ENCODE data around the gene TRMT1.
"Not testable (repeated sequence)": the region's sequence is repeated elsewhere in the genome, so short reads cannot be mapped to it uniquely, and the experiment has no call there.

Gene TRMT1

DNA sequence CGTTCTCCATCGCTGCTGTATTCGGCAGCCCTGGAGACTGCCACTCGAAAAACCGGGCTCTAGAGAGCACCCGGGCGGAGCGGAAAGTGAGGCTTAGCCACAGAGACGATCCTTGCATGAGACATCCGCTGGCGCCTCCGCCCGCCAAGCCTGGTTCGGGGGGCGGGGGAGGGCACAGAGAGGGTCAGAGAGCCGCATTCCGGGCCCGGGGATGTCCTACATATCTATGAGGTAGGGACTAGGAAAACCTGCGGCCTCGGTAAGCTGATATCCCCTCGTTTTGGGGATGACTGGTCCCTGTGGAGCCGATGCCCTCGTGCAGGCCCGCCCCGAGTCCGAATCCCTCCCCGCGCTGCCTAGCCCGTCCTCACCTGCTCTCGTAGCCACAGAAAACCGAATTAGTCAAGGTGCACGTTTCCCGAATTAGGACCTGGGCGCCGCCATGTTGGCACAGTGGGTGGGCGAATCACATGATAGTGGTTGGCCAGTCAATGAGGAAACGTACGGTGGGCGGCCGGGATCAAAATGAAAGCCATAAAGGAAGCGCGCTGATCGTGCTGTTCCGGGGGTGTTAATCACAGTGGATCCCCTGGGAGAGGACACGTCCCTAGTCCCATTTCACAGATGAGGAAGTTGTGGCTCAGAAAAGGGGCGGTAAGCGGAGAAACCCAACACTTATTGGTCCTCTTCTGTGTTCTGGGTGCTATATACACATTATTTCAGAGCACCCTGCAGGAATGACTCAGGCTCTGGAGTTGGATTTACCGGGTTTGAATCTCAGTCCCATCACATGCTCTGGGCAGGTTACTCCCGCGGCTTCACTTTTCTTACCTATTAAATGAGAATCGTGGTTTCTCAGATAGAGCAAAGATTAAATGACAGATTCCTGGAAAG, at the start of gene TRMT1:
TRMT1 (minus strand) TSS at position 459 of the 894 bp plus-strand sequence; CDS start at position 118, 341 bp downstream.
- DNase-seq (ENCODE audit: low read depth, low spot score) = peak; percentile 52

DNA sequence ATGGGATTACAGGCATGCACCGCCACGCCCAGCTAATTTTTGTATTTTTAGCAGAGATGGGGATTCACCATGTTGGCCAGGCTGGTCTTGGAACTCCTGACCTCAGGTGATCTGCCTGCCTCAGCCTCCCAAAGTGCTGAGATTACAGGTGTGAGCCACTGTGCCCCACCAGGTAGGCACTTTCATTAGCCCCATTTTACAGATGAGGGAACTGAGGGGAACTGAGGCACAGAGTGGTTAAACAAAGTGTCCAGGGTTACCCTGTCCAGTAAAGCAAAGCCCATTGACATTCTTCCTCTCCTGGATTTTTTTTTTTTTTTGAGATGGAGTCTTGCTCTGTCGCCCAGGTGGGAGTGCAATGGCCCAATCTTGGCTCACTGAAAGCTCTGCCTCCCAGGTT, 49.6 kb upstream of the TRMT1 start:
- DNase-seq (ENCODE audit: low read depth, low spot score) = not testable (repeated sequence)

DNA sequence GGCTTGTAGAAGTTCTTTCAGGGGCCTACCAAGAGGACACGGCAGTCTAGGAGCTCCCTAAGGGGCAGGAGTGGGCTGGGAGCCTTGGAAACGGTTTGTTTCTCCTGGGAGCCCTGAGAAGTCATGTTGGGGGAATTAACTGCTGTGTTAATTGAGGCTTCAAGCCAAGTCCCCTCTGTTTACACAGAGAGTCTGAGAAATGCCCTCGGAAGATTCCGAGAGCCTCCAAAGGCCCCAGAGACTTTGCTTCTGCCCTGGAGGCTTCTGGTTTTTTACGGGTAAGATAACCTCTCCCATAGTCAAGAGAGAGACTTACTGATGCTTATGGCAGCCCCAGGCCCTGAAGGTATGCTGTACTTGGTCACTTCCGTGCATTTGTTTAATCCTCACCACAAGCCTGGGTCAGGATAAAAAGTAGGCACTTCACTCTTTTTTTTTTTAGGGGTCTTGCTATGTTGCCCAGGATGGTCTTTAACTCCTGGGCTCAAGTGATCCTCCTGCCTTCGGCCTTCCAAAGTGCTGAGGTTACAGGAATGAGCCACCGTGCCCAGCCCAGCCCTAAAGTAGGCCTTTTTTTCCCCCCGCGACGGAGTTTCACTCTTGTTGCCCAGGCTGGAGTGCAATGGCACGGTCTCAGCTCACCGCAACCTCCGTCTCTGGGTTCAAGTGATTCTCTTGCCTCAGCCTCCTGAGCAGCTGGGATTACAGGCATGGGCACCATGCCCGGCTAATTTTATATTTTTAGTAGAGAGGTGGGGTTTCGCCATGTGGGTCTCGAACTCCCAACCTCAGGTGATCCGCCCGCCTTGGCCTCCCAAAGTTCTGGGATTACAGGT, 48.8 kb upstream of the TRMT1 start:
- no peak for DNase-seq (ENCODE audit: low read depth, low spot score)

DNA sequence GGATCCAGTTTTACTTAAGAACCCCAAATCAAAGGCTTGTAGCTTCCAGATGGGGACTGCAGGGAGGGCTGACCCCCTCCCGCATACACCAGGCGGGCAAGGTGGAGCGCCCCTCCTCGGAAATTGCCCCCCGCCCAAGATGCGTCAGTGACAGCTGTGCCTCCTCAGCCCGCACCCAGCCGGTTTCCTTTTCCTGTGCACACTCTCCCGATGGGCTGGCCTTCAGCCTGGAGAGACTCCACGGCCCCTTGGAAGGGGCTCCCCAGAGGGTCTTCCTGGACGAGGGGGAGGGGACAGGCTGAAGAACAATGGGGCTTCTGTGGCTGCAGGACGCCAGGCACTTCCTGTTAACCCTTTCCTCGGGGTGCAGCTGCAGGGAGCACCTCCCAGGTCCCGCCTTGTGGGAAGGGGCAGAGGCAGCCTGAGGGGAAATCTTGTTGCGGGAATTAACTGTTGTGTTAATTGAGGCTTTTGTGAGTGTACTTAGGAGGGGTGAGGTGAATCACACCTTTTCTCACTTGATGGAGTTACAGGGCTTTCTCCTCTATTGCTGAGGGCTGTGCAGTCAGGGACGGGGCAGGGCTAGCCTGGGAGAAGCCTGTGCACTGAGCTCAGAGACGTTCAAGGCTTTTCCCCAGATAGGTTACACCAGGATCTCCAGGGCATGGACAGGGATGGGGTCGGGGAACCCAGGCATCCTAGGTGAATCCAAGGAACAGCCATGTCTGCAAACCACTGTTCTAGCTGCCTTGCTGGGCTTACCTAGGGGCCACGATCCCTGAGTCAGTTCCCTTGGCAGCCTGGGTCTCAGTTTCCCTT, 48.0 kb upstream of the TRMT1 start:
- no peak for DNase-seq (ENCODE audit: low read depth, low spot score)

DNA sequence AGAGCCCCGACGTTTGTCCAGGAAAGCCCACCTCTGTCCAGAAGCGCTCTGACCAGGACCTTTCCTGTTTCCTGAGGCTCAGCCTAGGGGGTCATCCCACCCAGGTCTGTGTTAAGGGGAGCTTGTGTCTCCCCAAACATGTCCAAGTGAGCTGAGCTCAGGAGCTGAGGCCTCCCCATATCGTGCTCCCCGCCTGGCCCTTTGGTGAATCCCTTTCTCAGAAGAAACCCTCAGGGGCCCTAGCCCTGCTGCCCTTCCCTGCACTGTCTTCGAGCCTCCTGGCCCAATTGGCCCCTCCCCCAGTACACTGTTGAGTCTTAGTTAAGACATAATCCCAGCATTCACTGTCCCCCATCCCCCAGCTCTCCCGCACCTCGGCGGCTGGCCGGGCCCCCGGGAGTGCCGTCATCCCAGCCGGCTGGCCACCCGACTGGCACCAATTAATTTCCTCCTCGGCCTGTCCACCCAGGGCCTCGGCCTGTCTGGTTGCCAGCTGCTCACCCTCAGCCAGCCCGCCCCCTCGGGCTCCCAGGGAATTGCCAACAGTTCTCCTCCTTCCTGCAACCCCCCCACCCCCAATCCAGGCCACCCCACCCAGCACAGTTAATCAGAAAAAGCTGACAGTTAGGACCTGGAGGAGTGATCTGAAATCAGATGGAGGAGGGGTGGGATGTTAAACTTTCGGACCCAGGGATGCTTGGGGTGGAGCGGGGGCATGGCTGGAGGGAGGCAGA, 47.2 kb upstream of the TRMT1 start:
- no peak for DNase-seq (ENCODE audit: low read depth, low spot score)

DNA sequence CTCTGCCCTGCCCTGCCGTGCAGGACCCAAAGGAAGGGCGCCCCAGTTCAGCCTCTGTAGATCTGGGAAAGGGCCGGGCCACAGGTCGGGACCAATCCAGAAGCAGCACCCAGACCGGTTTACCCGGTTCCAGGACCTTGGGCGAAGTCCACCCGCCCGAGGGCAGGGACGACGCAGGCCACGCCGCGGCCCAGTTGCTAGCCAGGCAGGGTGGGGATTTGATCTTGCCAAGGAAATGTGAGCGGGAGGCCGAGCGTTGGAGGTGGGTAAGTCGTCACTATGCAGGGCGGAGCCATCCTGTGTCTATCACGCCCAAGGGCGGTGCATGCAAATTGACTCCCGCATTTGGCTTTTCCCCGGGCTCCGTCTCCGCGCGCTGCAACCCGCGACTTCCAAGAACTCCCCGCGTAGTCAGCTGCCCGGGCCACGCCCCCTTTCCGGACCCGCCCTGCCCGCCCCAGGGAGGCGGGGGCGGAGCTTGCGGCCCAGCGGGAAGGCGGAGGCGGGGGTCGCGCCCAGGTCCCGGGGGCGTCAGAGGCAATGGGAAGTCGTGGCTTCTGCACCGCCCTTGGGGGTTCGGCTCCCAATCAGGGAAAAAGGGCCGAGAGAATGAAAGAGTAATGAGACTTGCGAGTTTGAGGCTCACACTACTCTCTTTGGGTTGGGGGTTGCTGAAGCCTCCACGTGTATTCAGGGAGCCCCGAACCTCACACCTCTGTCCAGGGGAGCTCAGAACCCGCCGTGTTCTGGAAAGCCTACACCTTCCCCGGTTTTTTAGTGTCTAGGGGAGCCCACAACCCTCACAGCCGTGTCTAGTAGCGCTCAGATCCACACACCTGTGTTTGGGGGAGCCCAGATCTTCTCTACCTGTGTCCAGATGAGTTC, 46.4 kb upstream of the TRMT1 start:
- DNase-seq (ENCODE audit: low read depth, low spot score) = no peak

DNA sequence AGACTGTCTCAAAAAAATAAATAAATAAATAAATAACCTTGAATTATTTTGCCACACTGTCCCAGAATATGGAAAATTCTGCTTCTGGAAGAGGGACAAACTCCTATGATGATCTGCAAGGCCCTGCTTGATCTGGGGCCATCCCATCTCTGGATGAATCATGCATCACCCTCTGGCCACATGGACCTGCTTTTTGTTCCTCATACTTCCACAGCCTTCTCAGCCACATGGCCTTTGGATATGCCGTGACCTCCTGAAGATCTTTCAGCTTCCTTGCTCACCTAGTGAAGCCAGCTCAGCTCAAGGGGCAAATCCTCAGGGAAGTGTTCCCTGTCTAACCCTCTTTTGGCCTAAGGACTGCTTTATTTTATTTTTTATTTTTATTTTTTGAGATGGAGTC, 44.0 kb upstream of the TRMT1 start:
- no peak for DNase-seq (ENCODE audit: low read depth, low spot score)

DNA sequence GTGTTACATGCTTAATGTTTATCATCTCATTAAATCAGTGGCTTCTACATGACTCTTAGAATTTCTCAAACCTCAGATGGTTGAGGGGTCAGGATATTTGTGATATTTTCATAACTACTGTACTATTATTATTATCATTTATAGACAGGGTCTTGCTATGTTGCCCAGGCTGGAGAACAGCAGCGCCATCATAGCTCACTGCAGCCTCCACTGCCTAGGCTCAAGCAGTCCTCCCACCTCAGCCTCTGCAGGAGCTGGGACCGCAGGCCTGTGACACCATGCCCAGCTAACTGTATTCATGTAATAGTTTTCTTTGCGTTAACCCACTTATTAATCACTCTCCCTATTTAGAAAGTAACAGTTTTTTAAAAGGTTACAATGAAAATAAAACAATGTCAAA, 43.2 kb upstream of the TRMT1 start:
- no peak for DNase-seq (ENCODE audit: low read depth, low spot score)

DNA sequence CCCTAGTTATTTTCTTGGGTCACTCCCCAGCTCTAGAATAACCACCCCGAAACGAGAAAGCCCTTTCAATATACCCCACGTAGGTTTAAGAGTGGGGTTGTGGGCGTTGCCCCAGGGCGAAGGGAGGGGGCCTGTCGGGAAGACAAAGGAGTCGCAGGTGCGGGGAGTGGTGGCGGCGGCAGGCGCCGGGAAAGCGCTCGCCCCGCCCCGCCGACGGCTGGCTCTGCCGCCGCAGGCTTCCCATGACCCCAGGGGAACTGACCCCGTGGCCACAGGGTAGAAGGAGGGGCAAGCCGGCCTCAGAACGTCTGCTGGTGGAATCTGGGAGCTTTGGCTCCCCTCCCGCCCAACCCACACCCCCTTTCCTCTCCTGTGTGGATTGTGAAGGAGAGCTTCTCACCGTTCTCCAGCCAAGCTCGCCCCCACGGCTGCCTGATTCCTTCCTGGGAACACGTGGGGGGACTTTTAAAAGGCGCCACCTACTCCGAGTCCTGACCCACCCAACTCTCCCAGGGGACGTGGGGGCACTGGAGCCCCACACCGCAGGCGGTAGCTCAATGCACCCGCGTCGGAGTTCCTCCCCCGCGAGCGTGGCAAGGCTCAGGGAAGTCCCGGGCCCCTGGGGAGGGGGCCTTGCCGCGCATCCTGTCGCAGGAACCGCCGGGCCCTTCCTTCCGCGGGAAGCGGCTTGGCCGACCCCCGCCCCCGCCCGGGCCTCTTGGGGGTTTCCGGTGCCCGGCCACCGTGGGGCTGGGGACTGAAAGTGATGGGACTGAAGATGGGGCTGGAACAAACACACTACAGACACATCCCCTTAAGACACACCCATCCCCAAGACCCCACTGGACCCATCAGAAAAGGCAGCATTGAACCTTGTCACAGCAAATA, 39.2 kb upstream of the TRMT1 start:
- DNase-seq (ENCODE audit: low read depth, low spot score) = no peak

DNA sequence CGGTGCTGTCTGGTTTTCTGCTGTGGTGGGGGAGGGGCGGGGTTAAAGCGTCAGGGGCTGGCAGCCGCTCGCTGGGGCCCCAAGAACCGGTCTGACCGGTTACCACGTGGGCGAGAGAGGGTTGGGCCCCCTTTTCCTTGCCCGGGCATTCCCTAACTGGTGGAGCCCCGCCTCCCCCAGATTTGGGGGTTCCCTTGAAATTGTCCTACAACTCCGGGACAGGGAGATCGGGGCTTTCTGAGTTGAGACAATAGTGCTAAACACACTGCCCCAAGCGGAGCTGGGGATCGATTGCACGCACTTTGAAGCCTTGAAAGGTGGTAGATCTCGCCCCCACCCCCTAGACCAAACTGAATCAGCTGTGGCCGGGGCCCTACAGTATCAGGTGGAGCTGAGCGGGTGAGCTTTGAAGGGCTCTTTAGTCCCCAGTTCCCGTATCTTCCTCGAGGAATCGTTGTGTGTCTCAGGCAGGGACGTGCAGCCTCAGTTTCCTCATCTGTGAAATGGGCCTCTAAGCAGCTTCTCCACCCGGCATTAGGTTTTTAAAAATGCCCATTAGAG, 38.5 kb upstream of the TRMT1 start:
- DNase-seq (ENCODE audit: low read depth, low spot score) = no peak

DNA sequence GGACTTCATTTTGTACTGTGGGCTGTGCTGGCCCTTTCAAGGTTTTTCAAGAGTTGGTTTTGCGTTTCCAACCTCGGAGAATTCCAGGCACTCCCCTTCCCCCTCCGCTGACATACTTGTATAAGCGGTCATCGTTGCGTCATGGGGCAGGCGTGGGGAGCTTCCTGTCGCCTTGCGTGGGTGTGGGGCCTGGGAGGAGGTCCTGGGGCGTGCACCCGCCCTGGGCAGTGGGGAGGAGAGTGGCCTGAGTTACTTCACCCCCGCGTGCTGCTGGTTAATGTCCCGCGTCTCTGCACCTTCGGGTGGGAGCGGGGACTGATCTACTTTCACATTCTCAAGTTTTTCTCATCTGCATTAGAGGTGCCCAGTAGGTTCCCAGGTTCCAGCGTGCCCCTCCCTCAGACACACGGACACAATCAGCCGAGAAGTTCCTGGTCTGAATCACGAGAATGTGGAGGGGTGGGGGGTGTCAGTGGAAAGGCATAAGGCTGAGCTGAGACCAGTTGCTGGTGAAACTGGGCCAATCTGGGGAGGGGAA, 37.8 kb upstream of the TRMT1 start:
- DNase-seq (ENCODE audit: low read depth, low spot score) = no peak

DNA sequence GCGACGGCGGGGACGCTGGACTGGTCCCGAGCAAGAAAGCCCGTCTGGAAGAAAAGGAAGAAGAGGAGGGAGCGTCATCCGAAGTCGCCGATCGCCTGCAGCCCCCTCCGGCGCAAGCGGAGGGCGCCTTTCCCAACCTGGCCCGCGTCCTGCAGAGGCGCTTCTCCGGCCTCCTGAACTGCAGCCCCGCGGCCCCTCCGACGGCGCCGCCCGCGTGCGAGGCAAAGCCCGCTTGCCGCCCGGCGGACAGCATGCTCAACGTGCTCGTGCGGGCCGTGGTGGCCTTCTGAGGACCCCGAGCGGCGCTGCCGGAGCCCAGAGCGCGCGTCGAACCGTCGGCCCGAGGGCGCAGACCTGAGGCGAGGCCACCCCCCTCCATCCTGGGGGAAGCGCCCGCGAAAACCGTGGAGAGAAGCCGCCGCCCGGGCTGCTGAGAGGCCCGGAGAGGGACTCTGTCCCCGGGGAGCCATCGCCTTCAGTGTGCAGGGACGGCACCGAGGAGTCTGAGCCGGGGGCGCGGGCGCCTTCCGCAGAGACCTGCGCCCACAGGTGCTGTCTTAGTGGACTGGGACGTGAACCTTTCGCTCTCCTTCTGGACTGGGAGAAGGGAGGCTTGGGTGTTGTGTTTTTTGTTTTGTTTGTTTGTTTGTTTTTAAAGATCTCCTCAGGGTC, 37.2 kb upstream of the TRMT1 start:
- no peak for DNase-seq (ENCODE audit: low read depth, low spot score)

DNA sequence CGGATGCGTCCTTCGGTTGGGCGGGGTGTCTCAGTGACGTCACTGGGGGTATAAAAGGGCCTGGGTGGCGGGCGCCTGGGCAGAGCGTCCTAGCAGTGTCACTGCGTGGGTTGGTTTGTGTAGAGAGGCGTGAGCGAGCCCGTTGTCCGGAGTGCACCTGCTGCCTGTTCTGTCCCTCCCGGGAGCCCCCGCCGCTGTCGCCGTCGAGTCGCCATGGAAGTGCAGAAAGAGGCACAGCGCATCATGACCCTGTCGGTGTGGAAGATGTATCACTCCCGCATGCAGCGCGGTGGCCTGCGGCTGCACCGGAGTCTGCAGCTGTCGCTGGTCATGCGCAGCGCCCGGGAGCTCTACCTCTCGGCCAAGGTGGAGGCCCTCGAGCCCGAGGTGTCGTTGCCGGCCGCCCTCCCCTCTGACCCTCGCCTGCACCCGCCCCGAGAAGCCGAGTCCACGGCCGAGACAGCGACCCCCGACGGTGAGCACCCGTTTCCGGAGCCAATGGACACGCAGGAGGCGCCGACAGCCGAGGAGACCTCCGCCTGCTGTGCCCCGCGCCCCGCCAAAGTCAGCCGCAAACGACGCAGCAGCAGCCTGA, 36.5 kb upstream of the TRMT1 start:
- peak; percentile 82 for DNase-seq (ENCODE audit: low read depth, low spot score)

DNA sequence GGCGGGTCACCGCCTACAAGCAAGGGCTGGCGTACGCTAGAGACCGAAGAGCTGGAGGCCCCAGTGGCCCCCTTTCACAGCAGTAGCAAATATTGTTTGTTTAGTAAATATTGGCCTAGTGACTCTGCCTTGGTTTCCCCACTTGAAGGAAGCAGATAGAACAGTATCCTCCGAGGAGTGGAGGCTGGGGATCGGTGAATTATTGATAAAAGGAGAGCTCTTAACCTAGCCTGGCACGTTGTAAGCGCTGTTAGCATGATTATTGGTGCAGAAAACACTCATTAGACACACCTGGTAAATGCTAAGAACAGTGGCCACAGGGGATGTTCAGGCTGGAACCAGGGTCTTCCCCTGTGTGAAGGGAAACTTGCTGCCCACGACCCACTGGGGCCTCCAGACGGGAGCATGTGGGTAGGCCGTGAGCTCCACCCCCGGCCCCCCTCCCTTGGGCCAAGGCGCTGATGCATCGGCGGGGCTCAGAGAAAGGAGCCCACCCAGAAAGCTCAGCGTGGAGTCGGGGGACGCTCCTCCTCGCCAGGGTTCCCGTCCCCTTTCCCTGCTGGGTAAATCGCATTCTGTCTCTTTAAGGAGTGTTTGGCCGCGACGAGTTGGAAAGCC, 35.9 kb upstream of the TRMT1 start:
- no peak for DNase-seq (ENCODE audit: low read depth, low spot score)

DNA sequence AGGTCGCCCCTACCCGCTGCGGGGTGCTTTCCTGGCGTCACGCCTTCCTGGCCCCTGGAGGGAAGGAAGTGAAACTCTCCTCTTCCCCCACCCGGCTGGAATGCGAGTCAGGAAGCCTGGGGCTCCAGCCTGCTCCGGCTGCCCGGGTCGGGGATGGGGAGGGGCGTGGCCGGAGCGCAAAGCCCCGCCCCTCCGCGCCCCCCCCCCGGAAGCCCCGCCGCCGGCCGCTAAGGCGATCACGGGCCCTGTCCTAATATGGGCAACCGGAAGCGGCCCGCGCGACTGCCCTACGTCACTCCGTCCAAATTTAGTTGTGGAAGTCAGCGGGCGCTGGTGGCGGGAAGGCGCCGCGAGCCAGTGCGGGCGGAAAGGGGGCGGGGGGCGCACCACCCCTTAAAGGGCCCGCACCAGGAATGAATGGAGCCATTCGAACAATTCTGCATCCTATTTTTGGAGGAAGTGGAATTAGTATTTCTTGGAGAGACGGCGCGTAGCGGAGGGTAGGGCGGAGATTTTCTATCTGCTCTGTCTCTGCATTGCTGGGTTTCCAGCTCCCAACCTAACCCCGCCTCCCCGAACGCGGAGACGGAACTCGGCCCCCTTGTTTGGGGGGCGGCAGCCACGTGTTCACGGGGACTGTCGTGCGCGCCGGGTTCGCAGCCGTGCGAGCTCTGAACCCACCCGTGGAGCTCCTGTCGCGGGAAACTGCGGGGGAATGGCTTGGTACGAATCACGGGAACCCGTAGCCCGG, 35.2 kb upstream of the TRMT1 start:
- peak; percentile 90 for DNase-seq (ENCODE audit: low read depth, low spot score)

DNA sequence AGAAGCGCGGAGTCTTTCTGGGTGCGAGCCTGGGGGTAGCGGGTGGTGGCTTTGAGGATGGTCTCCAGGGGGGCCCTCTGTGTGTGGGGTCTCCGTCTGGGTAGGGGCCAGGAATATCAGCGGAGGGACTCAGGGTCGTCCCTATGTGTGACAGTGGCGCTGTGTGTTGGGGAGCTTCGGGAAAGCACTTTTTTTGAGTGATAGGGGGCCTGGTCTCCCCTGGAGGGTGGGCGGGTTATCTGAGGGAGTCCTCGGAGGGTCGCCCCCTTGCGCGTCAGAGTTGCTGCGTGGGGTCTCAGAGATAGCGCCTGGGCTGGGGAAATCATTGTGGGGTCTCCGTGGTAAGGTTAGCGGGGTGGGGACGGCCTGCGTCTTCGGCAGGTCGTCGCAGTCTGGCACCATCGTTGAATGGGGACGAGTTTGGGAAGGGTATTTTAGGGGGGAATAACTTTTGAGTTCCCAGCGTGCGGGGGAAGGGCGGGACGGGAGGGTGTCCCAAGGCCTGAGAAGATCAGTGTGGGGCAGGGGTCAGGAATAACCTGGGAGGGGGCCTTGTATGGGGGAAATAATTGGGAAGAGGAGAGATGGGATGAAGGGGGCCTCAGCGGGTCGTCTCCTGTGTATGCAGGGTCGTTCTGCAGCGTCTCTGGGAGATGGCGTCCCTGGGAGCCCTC, 34.5 kb upstream of the TRMT1 start:
- no peak for DNase-seq (ENCODE audit: low read depth, low spot score)
